Thyroid gland (tissue), 4 donors: ENCODE data around the gene CLEC18B. TPM values are rescaled to one million over a fixed set of nuclear protein-coding genes. Genes with fewer than 3 reads are reported as not detected.
"Not testable (repeated sequence)": the region's sequence is repeated elsewhere in the genome, so short reads cannot be mapped to it uniquely, and the experiment has no call there.

Experiments used
- DNase-seq, 2 donors: peaks; one replicate each; pipeline ENCODE4 v3.0.0-alpha.2; 2019
- H3K27ac ChIP-seq, 3 donors: fragments of 200-600 bp; sonication (generic); 1 replicate in 2 of 3; 2 replicates in 1 of 3; pipeline ENCODE4 v1.5.1; 2016 to 2019; ENCODE audit warnings: mild to moderate bottlenecking in 1 of 3, moderate library complexity in 1 of 3
- H3K27me3 ChIP-seq: fragments of 200-600 bp; sonication (generic); one replicate; pipeline ENCODE4 v1.5.1; 2019
- H3K36me3 ChIP-seq, 2 donors: fragments of 200-600 bp; sonication (generic); one replicate each; pipeline ENCODE4 v1.5.1; 2016 to 2019
- H3K4me1 ChIP-seq, 2 donors: fragments of 200-600 bp; sonication (generic); one replicate each; pipeline ENCODE4 v1.5.1; 2017 to 2019
- H3K4me3 ChIP-seq, 3 donors: fragments of 200-600 bp; sonication (generic); replicated peaks in 1 of 3; 1 replicate in 2 of 3; 2 replicates in 1 of 3; pipeline ENCODE4 v1.5.1; 2016; ENCODE audit warnings: mild to moderate bottlenecking in 1 of 3
- H3K9me3 ChIP-seq: fragments of 200-600 bp; sonication (generic); one replicate; pipeline ENCODE4 v1.5.1; 2017
- POLR2A ChIP-seq, 2 donors: fragments of 450-650 bp; IDR thresholded peaks; one replicate each; pipeline ENCODE4 v1.6.1; 2017; ENCODE audit warnings: antibody characterized with exemption in 2 of 2, mild to moderate bottlenecking in 2 of 2, moderate library complexity in 1 of 2
- WGBS, 2 donors: methylation state at CpG; one replicate each; pipeline ENCODE4 v1.1.5; 2017; 5-methylcytosine and 5-hydroxymethylcytosine counted together
- intact Hi-C: fragments of 100-400 bp; cut with DNase I; formaldehyde crosslinking; loops from one replicate; pipeline ENCODE4 v1.15.1; 2023
- total RNA-seq, 4 donors: library from RNA; depleted of rRNA; stranded (reverse); fragments of >200 nt; gene quantifications; one replicate each; pipeline ENCODE4 v1.2.3, GENCODE V29; 2016
- TF ChIP-seq, protein P1 (sequence below), 6 experiments: fragments of 200-600 bp in 3 of 6; fragments of 450-650 bp in 3 of 6; sonication (generic) in 3 of 6; IDR thresholded peaks; one replicate each; pipeline ENCODE4 v1.5.1; 2016 to 2019; ENCODE audit warnings: antibody characterized with exemption in 6 of 6, mild to moderate bottlenecking in 2 of 6, inconsistent platforms in 1 of 6, moderate library complexity in 1 of 6

Gene CLEC18B
- total RNA-seq, 4 donors from 2014 or later: 0.67 TPM; not detected in 3

DNA sequence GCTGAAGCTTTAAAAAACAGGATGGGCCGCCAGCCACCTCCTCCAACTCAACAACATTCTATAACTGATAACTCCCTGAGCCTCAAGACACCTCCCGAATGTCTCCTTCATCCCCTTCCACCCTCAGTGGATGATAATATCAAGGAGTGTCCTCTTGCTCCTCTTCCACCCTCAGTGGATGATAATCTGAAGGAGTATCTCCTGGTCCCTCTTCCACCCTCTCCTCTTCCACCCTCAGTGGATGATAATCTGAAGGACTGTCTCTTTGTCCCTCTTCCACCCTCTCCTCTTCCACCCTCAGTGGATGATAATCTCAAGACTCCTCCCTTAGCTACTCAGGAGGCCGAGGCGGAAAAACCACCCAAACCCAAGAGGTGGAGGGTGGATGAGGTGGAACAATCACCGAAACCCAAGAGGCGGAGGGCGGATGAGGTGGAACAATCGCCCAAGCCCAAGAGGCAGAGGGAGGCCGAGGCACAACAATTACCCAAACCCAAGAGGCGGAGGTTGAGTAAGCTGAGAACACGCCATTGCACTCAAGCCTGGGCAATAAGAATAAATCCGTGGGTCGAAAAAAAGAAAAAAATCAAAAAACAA, 29.7 kb downstream of the CLEC18B start:
- H3K36me3 ChIP-seq, H3K9me3 ChIP-seq, H3K4me3 ChIP-seq, DNase-seq, H3K27me3 ChIP-seq, intact Hi-C loops, H3K4me1 ChIP-seq, H3K27ac ChIP-seq: not testable (repeated sequence)
- 82 to 90% methylated on average over 9 to 10 of the region's 13 CpGs for WGBS, 2 donors

DNA sequence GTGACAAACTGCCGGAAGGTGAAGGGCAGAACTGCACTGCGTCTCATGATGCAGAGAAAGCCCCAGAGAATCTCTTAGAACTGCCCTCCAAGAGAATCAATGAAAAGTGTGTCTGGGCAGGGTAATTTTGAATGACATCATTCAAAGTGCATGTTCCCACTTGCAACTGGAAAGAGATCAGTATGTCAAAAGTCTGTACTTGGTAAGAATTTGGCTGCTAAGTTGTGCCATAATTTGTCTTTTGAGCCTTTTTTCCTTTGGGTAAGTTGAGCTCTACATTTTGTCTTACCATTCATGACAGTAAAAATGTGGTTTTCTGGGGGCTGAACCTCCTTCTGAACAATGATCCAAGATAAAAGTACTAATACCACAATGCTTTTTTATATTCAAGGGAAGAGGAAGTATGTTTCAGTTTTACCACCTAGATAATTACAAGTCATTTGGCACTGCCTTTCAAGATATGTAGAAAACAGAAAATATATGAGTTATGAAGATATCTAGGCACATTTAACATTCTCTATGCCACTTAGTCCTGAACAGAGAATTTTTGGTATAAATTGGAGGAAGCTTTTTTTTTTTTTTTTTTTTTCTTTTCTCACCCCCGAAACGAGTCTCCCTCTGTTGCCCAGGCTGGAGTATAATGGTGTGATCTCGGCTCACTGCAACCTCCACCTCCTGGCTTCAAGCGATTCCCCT, 38.8 kb downstream of the CLEC18B start:
- H3K27ac ChIP-seq, DNase-seq, H3K27me3 ChIP-seq, H3K4me3 ChIP-seq, H3K4me1 ChIP-seq, H3K9me3 ChIP-seq, intact Hi-C loops, H3K36me3 ChIP-seq: not testable (repeated sequence)
- WGBS, 2 donors: 84% methylated on average over 4 of the region's 6 CpGs; no CpG with 5 or more reads in 1 of the 2 donors

- H3K4me1 ChIP-seq, H3K27ac ChIP-seq, intact Hi-C loops, DNase-seq, H3K27me3 ChIP-seq, H3K36me3 ChIP-seq, H3K4me3 ChIP-seq, H3K9me3 ChIP-seq: not testable (repeated sequence)
- 90 to 94% methylated on average over 9 of the region's 9 CpGs for WGBS, 2 donors
Observed at GRCh38 chr16:74373847-74374184, 47.5 kb downstream of the CLEC18B start.

DNA sequence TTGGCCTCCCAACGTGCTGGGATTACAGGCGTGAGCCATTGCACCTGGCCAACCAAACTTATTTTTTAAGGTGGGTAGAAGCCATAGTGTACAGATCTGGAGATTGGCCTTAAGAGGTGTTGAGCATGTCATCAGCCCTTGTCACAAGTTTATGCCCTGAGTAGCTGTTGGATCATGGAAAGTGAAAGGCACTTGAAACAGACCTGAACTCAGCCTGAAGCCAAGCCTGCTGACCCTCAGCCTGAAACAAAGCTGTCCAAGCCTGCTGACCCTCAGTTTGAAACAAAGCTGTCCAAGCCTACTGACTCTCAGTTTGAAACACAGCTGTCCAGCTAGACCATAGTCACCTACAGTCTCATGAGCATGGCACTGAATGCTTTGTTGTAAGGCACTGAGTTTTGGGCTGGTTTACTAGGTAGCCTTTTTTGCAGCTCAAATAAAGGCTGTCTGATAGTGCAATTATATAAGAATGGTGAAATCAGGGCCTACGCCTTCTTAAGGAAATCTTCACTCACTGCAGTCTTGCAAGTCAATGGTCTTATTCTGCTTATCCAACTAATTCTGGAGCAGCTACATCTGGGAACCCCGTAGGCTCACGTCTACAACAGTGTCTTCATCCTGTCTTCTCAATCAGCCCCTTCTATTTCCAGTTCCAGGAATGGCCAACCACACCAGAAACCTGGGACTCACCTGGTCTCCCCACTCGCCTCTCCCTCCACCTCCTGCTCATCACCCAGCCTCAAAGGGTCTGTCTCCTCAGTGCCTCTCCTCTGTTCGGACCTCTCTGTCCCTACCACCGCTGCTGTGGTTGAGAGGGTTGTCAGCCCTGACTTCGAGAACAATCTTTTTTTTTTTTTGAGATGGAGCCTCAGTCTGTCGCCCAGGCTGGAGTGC, 48.1 kb downstream of the CLEC18B start:
- DNase-seq: no peak
- intact Hi-C loops: no loop called here
- H3K27me3 ChIP-seq: no peaks in the 10 kb centered on the region

DNA sequence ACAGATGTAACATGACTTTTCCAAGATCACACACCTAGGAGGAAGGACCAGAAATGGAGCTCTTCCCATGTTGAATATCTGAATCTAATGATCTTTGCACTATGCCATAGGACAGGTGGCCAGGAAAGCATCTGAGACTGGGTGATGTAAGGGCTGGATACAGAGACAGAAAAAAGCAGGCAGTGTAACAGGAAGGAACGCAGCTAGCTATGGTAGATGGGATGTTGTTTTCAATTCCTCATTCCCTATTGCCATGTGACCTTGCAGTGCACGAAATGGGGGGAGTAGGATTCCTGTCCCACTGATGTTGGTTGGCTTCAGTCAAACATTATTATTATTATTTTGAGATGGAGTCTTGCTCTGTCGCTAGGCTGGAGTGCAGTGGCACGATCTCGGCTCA, 48.9 kb downstream of the CLEC18B start:
- intact Hi-C loops: no loop called here
- Histone ChIP-seq H3K4me1 (no peaks in the 10 kb centered on the region), H3K9me3 (no peaks in the 10 kb centered on the region), H3K4me3 (no peak overlapping the region), H3K27me3 (no peaks in the 10 kb centered on the region), H3K36me3 (no peaks in the 10 kb centered on the region), H3K27ac (no peak overlapping the region)
- DNase-seq: no peak
- TF ChIP-seq, protein P1, sequence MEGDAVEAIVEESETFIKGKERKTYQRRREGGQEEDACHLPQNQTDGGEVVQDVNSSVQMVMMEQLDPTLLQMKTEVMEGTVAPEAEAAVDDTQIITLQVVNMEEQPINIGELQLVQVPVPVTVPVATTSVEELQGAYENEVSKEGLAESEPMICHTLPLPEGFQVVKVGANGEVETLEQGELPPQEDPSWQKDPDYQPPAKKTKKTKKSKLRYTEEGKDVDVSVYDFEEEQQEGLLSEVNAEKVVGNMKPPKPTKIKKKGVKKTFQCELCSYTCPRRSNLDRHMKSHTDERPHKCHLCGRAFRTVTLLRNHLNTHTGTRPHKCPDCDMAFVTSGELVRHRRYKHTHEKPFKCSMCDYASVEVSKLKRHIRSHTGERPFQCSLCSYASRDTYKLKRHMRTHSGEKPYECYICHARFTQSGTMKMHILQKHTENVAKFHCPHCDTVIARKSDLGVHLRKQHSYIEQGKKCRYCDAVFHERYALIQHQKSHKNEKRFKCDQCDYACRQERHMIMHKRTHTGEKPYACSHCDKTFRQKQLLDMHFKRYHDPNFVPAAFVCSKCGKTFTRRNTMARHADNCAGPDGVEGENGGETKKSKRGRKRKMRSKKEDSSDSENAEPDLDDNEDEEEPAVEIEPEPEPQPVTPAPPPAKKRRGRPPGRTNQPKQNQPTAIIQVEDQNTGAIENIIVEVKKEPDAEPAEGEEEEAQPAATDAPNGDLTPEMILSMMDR (IDR thresholded peaks at IDR 0.05): no peak
- TF ChIP-seq POLR2A (IDR thresholded peaks at IDR 0.05): no peak
- 87% methylated on average over 5 of the region's 5 CpGs for WGBS, 2 donors

More for the DNA sequence above, 48.1 kb downstream of the CLEC18B start:
- Histone ChIP-seq H3K9me3 (no peaks in the 10 kb centered on the region), H3K27ac (no peak overlapping the region), H3K4me3 (no peak overlapping the region), H3K36me3 (no peaks in the 10 kb centered on the region), H3K4me1 (no peaks in the 10 kb centered on the region)
- TF ChIP-seq, protein P1 (IDR thresholded peaks at IDR 0.05): no peak
- no peak for TF ChIP-seq POLR2A (IDR thresholded peaks at IDR 0.05)
- WGBS, 2 donors: 88 to 91% methylated on average over 10 of the region's 10 CpGs

DNA sequence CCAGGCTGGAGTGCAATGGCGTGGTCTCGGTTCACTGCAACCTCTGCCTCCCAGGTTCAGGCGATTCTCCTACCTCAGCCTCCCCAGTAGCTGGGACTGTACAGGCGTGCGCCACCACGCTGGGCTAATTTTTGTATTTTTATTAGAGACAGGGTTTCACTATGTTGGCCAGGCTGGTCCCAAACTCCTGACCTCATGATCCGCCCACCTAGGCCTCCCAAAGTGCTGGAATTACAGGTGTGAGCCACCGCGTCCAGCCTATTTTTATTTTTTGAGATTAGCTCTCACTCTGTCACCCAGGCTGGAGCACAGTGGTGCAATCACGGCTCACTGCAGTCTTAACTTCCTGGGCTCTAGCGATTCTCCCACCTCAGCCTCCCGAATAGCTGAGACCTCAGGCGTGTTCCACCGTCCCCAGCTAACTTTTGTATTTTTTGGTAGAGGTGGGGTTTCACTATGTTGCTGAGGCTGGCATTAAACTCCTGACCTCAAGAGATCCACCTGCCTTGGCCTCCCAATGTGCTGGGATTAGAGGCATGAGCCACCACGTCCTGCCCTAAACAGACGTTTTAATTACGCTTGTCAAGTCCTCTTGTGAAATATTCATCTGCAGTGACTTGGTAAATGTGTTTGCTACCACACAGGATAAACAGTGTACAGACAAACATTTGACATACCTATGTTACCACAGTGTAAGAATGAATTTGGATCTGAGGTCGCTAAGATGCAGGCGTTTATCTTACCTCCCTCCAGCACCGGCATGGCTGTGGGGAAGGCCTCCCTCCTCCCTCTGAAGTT, 50.7 kb downstream of the CLEC18B start:
- H3K4me1 ChIP-seq, H3K36me3 ChIP-seq, H3K27me3 ChIP-seq, H3K27ac ChIP-seq, H3K9me3 ChIP-seq, H3K4me3 ChIP-seq, intact Hi-C loops, DNase-seq: not testable (repeated sequence)
- WGBS, 2 donors: 89 to 92% methylated on average over 20 of the region's 20 CpGs
